AG04449 (cell line): ENCODE data around the gene IL10.
A peak's percentile ranks its signal among the peaks of the same experiment; 100 is the strongest.
"Not testable (repeated sequence)": the region's sequence is repeated elsewhere in the genome, so short reads cannot be mapped to it uniquely, and the experiment has no call there.

Source experiments
- CTCF ChIA-PET: fragments of 350-600 bp; formaldehyde crosslinking; extraction: SDS; loops from one replicate; lab custom pipeline; 2021; ENCODE audit warnings: antibody characterized with exemption; lab: Yijun Ruan, JAX
- POLR2A ChIA-PET: fragments of 400-600, 350-600 bp; formaldehyde crosslinking; extraction: SDS; loops from one replicate; lab custom pipeline; 2020; ENCODE audit warnings: antibody characterized with exemption, inconsistent platforms; lab: Yijun Ruan, JAX
- DNase-seq: peaks from one replicate; pipeline ENCODE4 v3.0.0-alpha.2; 2010; ENCODE audit warnings: low read depth, low spot score
- H3K4me3 ChIP-seq: 2 replicates; pipeline ENCODE4 v1.5.1; 2011; ENCODE audit warnings: low read depth, mild to moderate bottlenecking, control low read depth, low read length
- TF ChIP-seq, protein P1 (sequence below): IDR thresholded peaks from one replicate; pipeline ENCODE4 v1.5.1; 2011; ENCODE audit warnings: mild to moderate bottlenecking, moderate library complexity, low read length, control low read depth, inconsistent platforms; ENCODE audit not compliant: insufficient read depth; ENCODE audit errors: missing control alignments

Gene IL10

DNA sequence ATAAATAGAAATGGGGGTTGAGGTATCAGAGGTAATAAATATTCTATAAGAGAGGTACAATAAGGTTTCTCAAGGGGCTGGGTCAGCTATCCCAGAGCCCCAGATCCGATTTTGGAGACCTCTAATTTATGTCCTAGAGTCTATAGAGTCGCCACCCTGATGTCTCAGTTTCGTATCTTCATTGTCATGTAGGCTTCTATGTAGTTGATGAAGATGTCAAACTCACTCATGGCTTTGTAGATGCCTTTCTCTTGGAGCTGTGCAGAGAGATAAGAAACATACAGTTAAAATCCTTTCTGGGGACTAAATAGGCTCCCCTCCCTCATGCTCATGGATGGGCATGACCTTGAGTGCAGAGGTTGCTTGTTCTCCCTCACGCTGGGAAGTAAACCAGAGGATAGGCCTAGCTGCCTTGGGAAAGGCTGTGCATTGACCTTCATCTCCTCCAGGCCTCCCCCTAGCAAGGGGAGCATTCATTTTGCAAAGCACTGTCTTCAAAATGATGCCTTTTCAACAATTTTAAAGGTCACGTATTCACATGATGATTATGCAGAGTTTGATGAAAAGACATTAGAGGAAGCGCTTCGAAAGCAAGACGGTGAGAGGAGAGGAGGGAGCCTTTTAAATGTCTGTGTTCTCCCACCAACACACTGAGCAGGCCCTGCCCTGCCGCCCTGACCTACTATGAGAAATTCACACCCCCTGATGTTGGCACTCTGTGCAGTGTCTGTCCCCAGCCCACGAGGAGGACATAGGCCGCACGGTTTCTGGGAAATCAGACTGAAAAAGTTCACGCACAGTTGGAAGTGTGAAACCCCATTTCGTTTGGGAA is 3.6 kb downstream of the IL10 start:
- no peak overlapping the region for H3K4me3 ChIP-seq
- TF ChIP-seq, protein P1, sequence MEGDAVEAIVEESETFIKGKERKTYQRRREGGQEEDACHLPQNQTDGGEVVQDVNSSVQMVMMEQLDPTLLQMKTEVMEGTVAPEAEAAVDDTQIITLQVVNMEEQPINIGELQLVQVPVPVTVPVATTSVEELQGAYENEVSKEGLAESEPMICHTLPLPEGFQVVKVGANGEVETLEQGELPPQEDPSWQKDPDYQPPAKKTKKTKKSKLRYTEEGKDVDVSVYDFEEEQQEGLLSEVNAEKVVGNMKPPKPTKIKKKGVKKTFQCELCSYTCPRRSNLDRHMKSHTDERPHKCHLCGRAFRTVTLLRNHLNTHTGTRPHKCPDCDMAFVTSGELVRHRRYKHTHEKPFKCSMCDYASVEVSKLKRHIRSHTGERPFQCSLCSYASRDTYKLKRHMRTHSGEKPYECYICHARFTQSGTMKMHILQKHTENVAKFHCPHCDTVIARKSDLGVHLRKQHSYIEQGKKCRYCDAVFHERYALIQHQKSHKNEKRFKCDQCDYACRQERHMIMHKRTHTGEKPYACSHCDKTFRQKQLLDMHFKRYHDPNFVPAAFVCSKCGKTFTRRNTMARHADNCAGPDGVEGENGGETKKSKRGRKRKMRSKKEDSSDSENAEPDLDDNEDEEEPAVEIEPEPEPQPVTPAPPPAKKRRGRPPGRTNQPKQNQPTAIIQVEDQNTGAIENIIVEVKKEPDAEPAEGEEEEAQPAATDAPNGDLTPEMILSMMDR: no peak
- ChIA-PET CTCF (interaction anchor here (0.8 to 3.8 kb wide), 9 partner anchors 8 to 143 kb away, joined by 3 to 28 read pairs (median 3); partner anchors contain the start of gene IL20), POLR2A (no interaction called here)
- DNase-seq: no peak

DNA sequence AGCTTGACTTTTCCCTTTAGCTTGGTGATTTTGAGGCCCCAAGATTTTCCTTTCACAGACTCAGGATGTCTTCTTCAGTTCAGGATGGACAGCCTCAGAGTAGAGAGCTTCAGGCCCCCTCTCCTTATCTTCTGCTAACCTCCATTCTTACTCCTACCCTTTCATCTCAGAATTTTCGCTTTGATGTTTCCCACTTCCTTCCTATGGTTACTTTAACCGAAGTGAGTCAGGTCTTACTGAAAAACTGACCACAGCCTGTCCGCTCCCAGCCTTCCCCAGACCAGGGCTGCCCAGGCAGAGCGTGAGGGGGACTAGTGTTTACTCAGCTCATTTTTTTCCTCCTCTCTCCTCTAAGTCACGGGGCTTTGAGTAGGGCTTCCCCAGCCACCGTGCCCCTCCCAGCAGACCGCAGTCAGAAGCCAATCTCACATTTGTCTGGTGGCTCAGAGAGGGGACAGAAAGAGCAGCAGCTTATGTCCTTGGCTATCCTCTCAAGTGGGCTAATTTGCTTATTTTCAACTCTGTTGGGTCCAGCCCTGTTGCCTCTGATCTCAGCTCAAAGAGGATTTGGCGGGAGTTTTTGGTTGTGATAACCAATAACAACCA is 5.9 kb downstream of the IL10 start:
- ChIA-PET CTCF (interaction anchor here (1.0 to 3.0 kb wide), 7 partner anchors 10 to 146 kb away, joined by 3 to 12 read pairs (median 5); no protein-coding TSS in a partner anchor), POLR2A (interaction anchor here (0.6 to 1.2 kb wide), 2 partner anchors 13 to 139 kb away, joined by 3 to 4 read pairs; no protein-coding TSS in a partner anchor)
- TF ChIP-seq, protein P1: no peak
- DNase-seq: no peak
- H3K4me3 ChIP-seq: no peak overlapping the region

DNA sequence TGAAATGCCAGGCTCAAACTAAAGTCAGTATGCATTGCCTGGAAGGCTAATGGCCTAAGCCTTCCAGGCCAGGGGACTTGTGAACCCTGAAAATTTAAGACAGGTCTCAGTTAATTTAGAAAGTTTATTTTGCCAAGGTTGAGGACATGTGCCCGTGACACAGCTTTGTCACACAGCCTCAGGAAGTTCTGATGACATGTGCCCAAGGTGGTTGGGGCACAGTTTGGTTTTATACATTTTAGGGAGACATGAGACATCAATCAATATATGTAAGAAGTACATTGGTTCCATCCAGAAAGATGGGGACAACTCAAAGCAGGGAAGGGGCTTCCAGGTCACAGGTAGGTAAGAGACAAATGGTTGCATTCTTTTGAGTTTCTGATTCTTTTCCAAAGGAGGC is 6.5 kb downstream of the IL10 start:
- DNase-seq, H3K4me3 ChIP-seq: not testable (repeated sequence)
- CTCF ChIA-PET: interaction anchor here (1.0 to 3.0 kb wide), 9 partner anchors 9 to 147 kb away, joined by 3 to 12 read pairs (median 4); no protein-coding TSS in a partner anchor
- POLR2A ChIA-PET: interaction anchor here (1.2 kb wide), 1 partner anchor 13 kb away, joined by 4 read pairs; no protein-coding TSS in a partner anchor

DNA sequence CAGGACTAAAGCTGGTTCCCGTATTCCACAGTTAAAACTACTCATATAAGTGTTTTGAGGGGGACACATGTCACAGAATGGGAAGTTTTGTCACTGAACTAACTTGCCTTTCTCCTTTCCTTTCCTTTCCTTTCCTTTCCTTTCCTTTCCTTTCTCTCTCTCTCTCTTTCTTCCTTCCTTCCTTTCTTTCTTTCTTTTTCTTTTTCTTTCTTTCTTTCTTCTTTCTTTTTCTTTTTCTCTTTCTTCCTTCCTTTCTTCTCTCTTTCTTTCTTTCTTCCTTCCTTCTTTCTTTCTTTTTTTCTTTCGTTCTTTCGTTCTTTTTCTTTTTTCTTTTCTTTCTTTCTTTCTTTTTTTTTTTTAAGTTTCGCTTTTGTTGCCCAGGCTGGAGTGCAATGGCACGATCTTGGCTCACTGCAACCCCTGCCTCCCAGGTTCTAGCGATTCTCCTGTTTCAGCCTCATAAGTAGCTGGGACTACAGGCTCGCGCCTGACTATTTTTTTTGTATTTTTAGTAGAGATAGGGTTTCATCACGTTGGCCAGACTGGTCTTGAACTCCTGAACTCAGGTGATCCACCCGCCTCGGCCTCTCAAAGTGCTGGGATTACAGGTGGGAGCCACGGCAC is 9.4 kb downstream of the IL10 start:
- POLR2A ChIA-PET: not testable (repeated sequence)

DNA sequence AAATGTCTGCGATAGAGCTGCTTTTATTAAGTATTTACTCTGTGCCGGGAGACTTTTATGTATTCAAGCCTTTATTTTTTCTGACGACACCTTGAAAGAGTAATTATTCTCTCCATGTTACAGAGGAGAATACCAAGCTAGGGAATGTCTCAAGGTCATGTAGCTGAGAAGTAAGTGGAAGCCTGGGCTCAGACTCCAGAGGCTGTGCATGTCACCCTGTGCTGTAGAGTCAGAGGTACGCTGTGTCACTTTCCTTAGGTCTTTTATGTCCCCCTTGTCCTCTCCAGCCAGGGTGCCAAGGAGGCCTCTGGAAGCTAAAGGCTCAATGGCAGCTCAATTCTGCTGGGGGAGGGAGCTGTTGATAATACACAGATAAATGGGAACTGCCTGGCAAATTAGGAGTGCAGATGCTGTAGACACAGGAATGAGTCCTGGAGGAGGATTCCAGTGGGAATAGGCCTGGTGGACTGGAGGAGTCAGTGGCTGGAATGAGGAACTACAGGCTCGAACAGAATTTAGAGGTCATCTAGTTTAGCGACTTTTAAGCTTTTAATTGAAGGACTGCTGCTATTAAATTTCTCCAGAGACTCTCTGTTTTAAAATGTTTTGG is 11.0 kb downstream of the IL10 start:
- TF ChIP-seq, protein P1: peak; percentile 36
- DNase-seq: no peak
- ChIA-PET POLR2A (no interaction called here), CTCF (interaction anchor here (0.6 to 5.6 kb wide), 16 partner anchors 8 to 151 kb away, joined by 3 to 28 read pairs (median 4); partner anchors contain the start of genes IL10, IL19 and IL20)
- H3K4me3 ChIP-seq: no peak overlapping the region

More for the DNA sequence above, 9.4 kb downstream of the IL10 start:
- CTCF ChIA-PET: interaction anchor here (1.5 to 5.6 kb wide), 5 partner anchors 8 to 149 kb away, joined by 7 to 28 read pairs (median 9); partner anchors contain the start of genes IL10 and IL19
- not testable (repeated sequence) for H3K4me3 ChIP-seq, DNase-seq

DNA sequence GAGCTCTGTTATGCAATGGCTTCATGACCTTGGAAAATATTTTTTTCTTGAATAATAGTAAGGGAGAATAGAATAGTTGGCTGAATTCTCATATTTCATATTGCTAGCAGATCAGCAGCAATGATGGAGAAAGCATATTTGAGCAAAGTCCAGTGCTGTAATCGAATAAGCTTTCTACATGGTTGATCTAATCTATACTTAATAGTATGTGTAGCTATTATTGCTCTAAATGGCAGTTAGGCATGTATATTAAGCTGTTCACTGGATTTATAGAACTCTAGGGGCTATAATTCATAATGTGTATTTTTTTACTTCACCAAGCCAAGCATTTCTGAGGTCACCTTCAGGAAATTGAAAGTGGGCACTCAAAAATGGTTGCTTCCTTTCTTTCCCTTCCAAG is 11.7 kb downstream of the IL10 start:
- ChIA-PET CTCF (interaction anchor here (0.8 to 5.6 kb wide), 8 partner anchors 10 to 152 kb away, joined by 3 to 28 read pairs (median 6); partner anchors contain the start of genes IL10, IL19 and IL20), POLR2A (no interaction called here)
- no peak overlapping the region for H3K4me3 ChIP-seq
- TF ChIP-seq, protein P1: no peak
- DNase-seq: no peak
